SH-SY5Y (cell line): ENCODE measurements around the gene CSMD2.

ENCODE experiments used
- GATA2 ChIP-seq: IDR thresholded peaks from 2 replicates; pipeline ENCODE4 v1.6.1; 2011; ENCODE audit warnings: mild to moderate bottlenecking, low read depth, low read length
- GATA3 ChIP-seq: IDR thresholded peaks from 2 replicates; pipeline ENCODE4 v1.6.1; 2011; ENCODE audit warnings: low read depth, mild to moderate bottlenecking, low read length, moderate library complexity

DNA sequence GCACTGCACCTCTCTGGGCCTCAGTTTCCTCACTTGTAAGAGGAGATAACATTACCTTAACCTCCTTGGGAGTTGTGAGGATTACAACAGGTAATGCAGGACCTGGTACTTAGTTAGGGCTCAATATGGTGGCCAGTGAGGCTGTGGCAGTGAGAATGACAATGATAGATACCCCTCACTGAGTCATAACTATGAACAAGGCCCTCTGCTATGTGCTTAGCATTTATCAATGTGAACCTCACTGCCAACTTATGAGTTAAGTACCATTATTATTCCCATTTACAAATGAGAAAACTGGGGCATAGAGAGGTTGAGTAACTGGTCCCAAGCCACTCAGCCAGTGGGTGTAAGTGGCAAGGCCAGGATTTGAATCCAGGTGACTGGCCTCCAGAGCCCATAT lies 236.8 kb downstream of the CSMD2 start:
- TF ChIP-seq GATA3 (no peak), GATA2 (no peak)
